Measurements from ENCODE around the gene LAG3. TPM values are rescaled to one million over a fixed set of nuclear protein-coding genes. Genes with fewer than 3 reads are reported as not detected.

Gene LAG3
- total RNA-seq (2022; extraction: Qiagen RNA extraction), result 0.89 to 2.3 TPM (median 1.4 TPM) in 5 replicates

DNA sequence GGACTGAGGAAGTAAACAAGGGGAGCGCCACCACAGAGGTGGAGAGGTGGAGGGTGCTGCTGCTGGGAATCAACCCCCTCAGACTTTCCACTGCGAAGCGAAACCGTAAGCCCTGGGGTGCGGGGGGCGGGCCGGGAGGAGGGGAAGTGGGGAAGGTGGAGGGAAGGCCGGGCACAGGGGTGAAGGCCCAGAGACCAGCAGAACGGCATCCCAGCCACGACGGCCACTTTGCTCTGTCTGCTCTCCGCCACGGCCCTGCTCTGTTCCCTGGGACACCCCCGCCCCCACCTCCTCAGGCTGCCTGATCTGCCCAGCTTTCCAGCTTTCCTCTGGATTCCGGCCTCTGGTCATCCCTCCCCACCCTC lies at the start of gene LAG3:
Gene LAG3, plus strand, starts transcription at position 190 of the 365 bp plus-strand sequence. CDS start 333 bp downstream, outside the sequence.

DNA sequence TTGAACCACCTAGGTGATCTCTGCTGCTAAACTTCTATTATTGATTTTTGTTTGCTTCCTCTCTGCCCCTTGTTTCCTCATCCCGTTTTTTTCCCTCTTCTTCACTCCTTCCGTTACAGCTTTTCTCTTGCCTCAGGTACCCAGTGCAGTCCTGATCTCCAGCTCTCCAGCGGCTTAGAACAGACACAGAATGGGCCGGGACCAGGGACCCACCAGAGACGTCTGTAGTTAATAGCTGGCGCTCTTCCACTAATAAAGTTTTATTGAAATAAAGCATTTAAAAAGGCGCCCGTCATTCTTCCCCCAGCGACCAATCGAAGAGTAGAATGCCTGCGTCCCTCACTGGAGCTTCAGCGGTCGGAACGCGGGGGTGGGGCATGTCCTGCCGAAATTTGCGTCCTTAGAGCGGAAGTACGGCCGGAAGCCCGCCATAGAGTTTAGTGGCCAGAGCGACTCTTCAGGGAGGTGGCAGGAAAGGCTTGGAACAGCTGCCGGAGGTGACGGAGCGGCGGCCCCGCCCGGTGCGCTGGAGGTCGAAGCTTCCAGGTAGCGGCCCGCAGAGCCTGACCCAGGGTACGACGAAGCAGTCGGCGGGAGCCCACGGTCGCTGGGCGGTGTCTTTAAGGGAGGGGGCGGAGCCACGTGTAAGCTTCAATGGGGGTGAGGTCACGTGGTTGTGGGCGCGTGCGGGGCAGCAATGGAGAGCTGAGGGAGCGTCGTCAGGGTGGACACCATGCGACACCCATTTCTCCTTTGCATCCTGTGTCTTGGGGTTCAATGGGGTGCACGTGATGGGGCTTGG lies 48.5 kb upstream of the LAG3 start, which contains the start of gene COPS7A:
Gene COPS7A, plus strand, starts transcription at position 440 of the 802 bp plus-strand sequence. CDS start 611 bp downstream, outside the sequence.

DNA sequence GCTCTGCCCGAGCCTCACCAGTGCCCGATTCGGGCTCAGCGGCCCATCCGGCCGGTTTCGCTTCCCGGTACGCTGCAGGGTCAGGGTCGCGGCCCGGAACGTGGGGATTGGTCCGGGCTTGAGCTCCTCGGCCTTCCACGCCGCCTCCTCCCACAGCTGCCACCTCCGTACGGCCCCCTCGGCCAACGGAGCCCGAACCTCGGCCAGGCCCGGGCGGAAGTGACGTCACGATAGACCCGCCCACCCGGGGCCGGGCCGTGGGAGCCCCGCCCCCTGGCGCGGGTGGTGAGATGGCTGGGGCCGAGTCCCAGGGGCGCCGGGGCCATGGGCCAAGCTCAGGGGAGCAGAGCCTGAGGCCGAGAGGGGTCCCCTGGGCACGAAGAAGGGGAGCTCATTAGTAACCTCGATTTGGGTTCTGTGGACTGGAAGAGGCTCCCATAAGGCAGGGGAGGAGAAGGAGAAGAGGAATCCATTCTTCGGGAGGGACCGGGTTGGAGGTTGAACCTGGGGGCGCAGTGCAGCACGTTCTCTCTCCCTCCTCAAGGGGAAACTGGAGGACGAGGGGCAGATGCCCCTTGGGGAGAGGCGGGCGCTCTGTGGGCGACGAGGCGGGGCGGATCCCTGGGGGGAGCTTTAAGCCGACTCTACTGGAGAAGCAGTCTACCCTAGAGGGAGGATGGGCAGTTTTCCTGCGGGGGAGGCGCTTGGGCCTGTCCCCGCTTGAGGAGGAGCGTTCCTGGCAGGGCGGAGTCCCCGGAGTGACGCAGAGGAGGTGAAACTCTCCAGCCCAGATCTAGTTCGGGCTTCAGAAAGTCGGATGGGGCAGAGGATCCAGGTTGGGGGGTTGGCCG lies 19.2 kb upstream of the LAG3 start, which contains the start of gene MLF2:
Gene MLF2, minus strand, starts transcription at position 221 of the 851 bp plus-strand sequence. CDS start 807 bp downstream, outside the sequence.

DNA sequence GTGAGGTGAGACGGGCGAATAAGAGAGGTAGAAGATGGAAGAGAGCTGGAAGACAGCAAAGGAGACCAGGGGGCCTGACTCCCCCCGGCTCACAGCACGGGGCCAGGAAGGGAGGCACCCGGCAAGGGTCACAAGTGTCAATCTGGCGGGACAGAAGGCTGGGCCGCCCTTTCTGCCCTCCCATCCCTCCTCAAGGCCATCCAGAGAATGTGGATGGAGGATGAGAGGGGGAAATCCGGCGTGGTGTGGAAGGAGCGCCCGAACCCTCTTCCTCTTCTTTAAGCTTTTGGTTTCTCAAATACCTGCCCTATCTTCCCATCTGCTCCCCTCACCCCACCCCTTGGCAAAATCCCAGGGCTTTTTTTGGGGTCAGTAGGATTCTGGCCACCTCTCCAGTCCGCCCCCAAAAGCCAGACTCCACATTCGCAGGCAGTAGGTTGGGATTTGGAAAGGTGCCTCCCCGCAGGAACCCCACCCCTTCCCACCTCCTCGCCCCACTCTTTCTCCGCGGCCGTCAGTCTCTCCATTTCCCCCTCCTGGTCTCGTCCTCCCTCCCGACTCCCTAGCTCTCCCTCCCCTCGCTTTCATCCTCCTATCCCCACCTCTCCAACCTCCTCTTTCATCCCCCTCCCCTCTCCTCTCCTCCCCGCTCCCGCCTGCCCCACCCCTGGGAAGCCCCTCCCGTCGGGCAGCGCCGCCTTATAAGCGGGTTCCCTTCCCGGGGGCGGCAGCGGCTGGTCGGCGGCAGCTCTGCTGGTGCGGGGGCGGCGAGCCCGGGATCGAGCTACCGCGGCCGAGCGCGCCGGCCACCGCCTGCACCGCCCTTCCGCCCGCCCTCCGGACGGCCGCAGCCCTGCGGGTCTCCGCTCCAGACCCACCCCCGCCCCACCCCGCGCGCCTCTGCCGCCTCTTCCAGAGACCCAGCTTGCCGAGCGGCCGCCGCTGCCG lies 6.4 kb upstream of the LAG3 start, which contains the start of gene PTMS:
Gene PTMS, plus strand, starts transcription at position 730 of the 948 bp plus-strand sequence. CDS start 343 bp downstream, outside the sequence.

DNA sequence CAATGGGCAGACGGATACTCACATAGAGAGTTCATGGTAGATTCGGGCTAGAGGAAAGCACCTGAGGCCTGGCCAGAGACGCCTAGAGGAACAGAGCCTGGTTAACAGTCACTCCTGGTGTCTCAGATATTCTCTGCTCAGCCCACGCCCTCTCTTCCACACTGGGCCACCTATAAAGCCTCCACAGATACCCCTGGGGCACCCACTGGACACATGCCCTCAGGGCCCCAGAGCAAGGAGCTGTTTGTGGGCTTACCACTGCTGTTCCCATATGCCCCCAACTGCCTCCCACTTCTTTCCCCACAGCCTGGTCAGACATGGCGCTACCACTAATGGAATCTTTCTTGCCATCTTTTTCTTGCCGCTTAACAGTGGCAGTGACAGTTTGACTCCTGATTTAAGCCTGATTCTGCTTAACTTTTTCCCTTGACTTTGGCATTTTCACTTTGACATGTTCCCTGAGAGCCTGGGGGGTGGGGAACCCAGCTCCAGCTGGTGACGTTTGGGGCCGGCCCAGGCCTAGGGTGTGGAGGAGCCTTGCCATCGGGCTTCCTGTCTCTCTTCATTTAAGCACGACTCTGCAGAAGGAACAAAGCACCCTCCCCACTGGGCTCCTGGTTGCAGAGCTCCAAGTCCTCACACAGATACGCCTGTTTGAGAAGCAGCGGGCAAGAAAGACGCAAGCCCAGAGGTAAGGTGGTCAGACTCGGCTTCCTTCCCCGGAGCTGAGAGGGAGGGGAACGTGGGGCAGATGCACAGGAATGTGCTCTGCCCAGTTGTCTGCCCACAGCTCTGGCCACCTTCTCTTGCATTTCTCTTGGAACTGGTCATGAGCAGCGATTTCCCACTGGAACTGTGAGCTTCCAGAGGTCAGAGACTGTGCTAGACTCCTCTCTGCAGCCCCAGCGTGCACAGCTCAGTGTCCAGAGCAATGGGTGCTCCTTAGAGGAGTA lies 16.9 kb downstream of the LAG3 start, which contains the start of gene CD4:
Gene CD4, plus strand, starts transcription at position 557 of the 953 bp plus-strand sequence. CDS start 10,611 bp downstream, outside the sequence.

DNA sequence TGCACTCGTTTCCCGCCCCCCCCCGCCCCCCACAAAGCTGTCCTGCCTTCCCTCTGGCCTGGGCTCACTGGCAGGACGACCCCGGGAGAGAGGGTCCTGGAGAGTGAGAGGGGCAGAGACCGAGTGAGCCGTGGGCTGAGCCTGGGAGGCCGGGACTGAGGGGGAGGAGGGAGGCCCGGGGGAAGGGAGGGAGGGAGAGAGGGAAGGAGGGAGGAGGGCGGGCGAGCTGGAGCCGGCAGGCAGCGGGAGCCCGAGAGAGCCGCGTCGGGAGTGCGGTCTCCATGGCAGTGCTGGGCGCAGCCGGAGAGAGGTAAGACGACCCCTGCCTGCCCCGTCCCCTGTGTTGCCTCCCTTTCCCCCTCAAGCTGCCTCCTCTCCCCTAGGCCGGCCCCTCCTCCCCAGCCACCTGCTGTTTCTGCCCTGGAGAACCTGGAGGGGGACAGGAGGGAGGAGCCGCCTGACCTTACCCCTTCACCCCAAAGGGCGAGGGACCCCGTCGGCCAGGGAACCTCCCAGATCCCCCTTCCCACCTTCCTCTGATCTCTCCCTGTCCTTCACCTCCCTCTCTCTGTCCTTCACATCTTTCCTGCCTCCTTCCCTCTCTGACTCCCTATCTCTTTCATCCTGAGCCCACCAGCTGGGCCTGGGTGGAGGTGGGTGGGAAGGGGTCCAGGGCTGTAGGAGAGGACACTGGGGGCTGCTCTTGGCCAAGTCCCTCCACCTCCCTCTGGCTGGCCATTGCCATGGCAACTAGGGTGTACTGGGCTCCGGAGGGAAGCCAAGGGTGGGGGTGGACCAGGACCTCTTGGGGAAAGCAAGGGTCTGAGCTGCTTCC lies 49.5 kb downstream of the LAG3 start, which contains the start of gene GPR162:
Gene GPR162, plus strand, starts transcription at position 231 of the 835 bp plus-strand sequence. CDS start 2,078 bp downstream, outside the sequence.

Other genes with a start within 250 kb of the LAG3 start
- 7,029 to 9,300 TPM (median 8,522 TPM) in 5 replicates for gene GAPDH, start 238.0 kb upstream of the LAG3 start, total RNA-seq (2022; extraction: Qiagen RNA extraction)
- gene IFFO1, start 216.5 kb upstream of the LAG3 start, total RNA-seq (2022; extraction: Qiagen RNA extraction), result 1.6 to 2.5 TPM (median 2.2 TPM) in 5 replicates
- gene NOP2, start 204.2 kb upstream of the LAG3 start, total RNA-seq (2022; extraction: Qiagen RNA extraction), result 91.7 to 109 TPM (median 98.4 TPM) in 5 replicates
- 59.8 to 76.6 TPM (median 62.8 TPM) in 5 replicates for gene CHD4, start 165.1 kb upstream of the LAG3 start, total RNA-seq (2022; extraction: Qiagen RNA extraction)
- 0.38 to 0.97 TPM (median 0.66 TPM) in 5 replicates for gene LPAR5, start 136.6 kb upstream of the LAG3 start, total RNA-seq (2022; extraction: Qiagen RNA extraction)
- gene ACRBP, start 125.1 kb upstream of the LAG3 start, total RNA-seq (2022; extraction: Qiagen RNA extraction), result 0.08 to 0.40 TPM (median 0.15 TPM) in 3 of 5 replicates, not detected in the others
- 13.8 to 19.8 TPM (median 15.7 TPM) in 5 replicates for gene ING4, start 109.4 kb upstream of the LAG3 start, total RNA-seq (2022; extraction: Qiagen RNA extraction)
- gene ZNF384, start 83.1 kb upstream of the LAG3 start, total RNA-seq (2022; extraction: Qiagen RNA extraction), result 50.6 to 58.9 TPM (median 55.4 TPM) in 5 replicates
- 0.64 to 1.0 TPM (median 0.73 TPM) in 5 replicates for gene PIANP, start 71.7 kb upstream of the LAG3 start, total RNA-seq (2022; extraction: Qiagen RNA extraction)
- 47.2 to 58.3 TPM (median 55.9 TPM) in 5 replicates for gene COPS7A, start 48.5 kb upstream of the LAG3 start, total RNA-seq (2022; extraction: Qiagen RNA extraction)
- gene MLF2, start 19.4 kb upstream of the LAG3 start, total RNA-seq (2022; extraction: Qiagen RNA extraction), result 252 to 312 TPM (median 307 TPM) in 5 replicates
- 703 to 949 TPM (median 926 TPM) in 5 replicates for gene PTMS, start 6.2 kb upstream of the LAG3 start, total RNA-seq (2022; extraction: Qiagen RNA extraction)
- not detected in 5 replicates for gene CD4, start 17.0 kb downstream of the LAG3 start, total RNA-seq (2022; extraction: Qiagen RNA extraction)
- 0.23 to 0.53 TPM (median 0.45 TPM) in 5 replicates for gene GPR162, start 49.3 kb downstream of the LAG3 start, total RNA-seq (2022; extraction: Qiagen RNA extraction)
- gene P3H3, start 55.9 kb downstream of the LAG3 start, total RNA-seq (2022; extraction: Qiagen RNA extraction), result 19.8 to 29.8 TPM (median 28.7 TPM) in 5 replicates
- gene GNB3, start 68.4 kb downstream of the LAG3 start, total RNA-seq (2022; extraction: Qiagen RNA extraction), result 1.2 to 2.3 TPM (median 1.9 TPM) in 5 replicates
- 71.5 to 81.3 TPM (median 75.3 TPM) in 5 replicates for gene CDCA3, start 78.8 kb downstream of the LAG3 start, total RNA-seq (2022; extraction: Qiagen RNA extraction)
- 74.8 to 79.3 TPM (median 76.6 TPM) in 5 replicates for gene USP5, start 79.6 kb downstream of the LAG3 start, total RNA-seq (2022; extraction: Qiagen RNA extraction)
- gene TPI1, start 95.0 kb downstream of the LAG3 start, total RNA-seq (2022; extraction: Qiagen RNA extraction), result 1,486 to 1,673 TPM (median 1,653 TPM) in 5 replicates
- gene SPSB2, start 100.8 kb downstream of the LAG3 start, total RNA-seq (2022; extraction: Qiagen RNA extraction), result 23.1 to 34.6 TPM (median 32.3 TPM) in 5 replicates
- 16.4 to 19.0 TPM (median 18.3 TPM) in 5 replicates for gene LRRC23, start 132.3 kb downstream of the LAG3 start, total RNA-seq (2022; extraction: Qiagen RNA extraction)
- 35.9 to 40.2 TPM (median 37.3 TPM) in 5 replicates for gene ENO2, start 142.1 kb downstream of the LAG3 start, total RNA-seq (2022; extraction: Qiagen RNA extraction)
- 48.7 to 75.7 TPM (median 72.9 TPM) in 5 replicates for gene ATN1, start 155.4 kb downstream of the LAG3 start, total RNA-seq (2022; extraction: Qiagen RNA extraction)
- gene RNU7-1, start 171.3 kb downstream of the LAG3 start, total RNA-seq (2022; extraction: Qiagen RNA extraction), result not detected in 5 replicates
- gene C12orf57, start 171.5 kb downstream of the LAG3 start, total RNA-seq (2022; extraction: Qiagen RNA extraction), result 275 to 319 TPM (median 310 TPM) in 5 replicates
- 7.9 to 13.5 TPM (median 11.7 TPM) in 5 replicates for gene PTPN6, start 178.8 kb downstream of the LAG3 start, total RNA-seq (2022; extraction: Qiagen RNA extraction)
- 289 to 333 TPM (median 326 TPM) in 5 replicates for gene PHB2, start 198.1 kb downstream of the LAG3 start, total RNA-seq (2022; extraction: Qiagen RNA extraction)
- gene EMG1, start 198.4 kb downstream of the LAG3 start, total RNA-seq (2022; extraction: Qiagen RNA extraction), result 56.9 to 66.4 TPM (median 62.2 TPM) in 5 replicates
- 25.5 to 29.9 TPM (median 29.1 TPM) in 5 replicates for gene LPCAT3, start 246.0 kb downstream of the LAG3 start, total RNA-seq (2022; extraction: Qiagen RNA extraction)

Data from A549 treated with Mapracorat at 1 μM for 4 hours (cell line).